HG02970 (cell line): ENCODE results near the gene SULT1C2.
"Not testable (repeated sequence)": the region's sequence is repeated elsewhere in the genome, so short reads cannot be mapped to it uniquely, and the experiment has no call there.

Source experiments
- ATAC-seq: cut with Tn5 transposase; IDR thresholded peaks from one replicate; pipeline ENCODE4 v1.9.1; 2021; ENCODE audit warnings: mild to moderate bottlenecking, moderate library complexity, moderate number of reproducible peaks; ENCODE audit not compliant: unreplicated experiment, low FRiP score

SULT1C2 gene

GRCh38 chr2:108288534-108289106, at the start of gene SULT1C2:
Gene SULT1C2 (plus strand): TSS chr2:108288895. CDS start chr2:108293668, 4,773 bp downstream.
- ATAC-seq: no peak

- ATAC-seq: no peak
These were observed 48.9 kb upstream of the SULT1C2 start, which contains the start of gene SULT1C3 for GRCh38 chr2:108239786-108240185. Gene SULT1C3 (plus strand): TSS chr2:108239968. CDS start chr2:108247195, 7,227 bp downstream.

- no peak for ATAC-seq
These were observed 47.7 kb upstream of the SULT1C2 start for GRCh38 chr2:108240966-108241365.

- no peak for ATAC-seq
These were observed 45.1 kb upstream of the SULT1C2 start for GRCh38 chr2:108243566-108243965.

GRCh38 chr2:108244667-108245414, 43.9 kb upstream of the SULT1C2 start:
- no peak for ATAC-seq

GRCh38 chr2:108253106-108253505, 35.6 kb upstream of the SULT1C2 start:
- no peak for ATAC-seq

GRCh38 chr2:108257757-108258331, 30.9 kb upstream of the SULT1C2 start:
- ATAC-seq: no peak

- no peak for ATAC-seq
These were observed 27.9 kb upstream of the SULT1C2 start for GRCh38 chr2:108260773-108261172.

GRCh38 chr2:108262036-108262435, 26.7 kb upstream of the SULT1C2 start:
- no peak for ATAC-seq

GRCh38 chr2:108263401-108263800, 25.3 kb upstream of the SULT1C2 start:
- no peak for ATAC-seq

GRCh38 chr2:108266218-108266617, 22.5 kb upstream of the SULT1C2 start:
- ATAC-seq: no peak

GRCh38 chr2:108267101-108267500, 21.6 kb upstream of the SULT1C2 start:
- ATAC-seq: no peak

GRCh38 chr2:108268001-108268400, 20.7 kb upstream of the SULT1C2 start:
- ATAC-seq: no peak

- no peak for ATAC-seq
These were observed 18.3 kb upstream of the SULT1C2 start for GRCh38 chr2:108270346-108270745.

- ATAC-seq: no peak
These were observed 17.8 kb upstream of the SULT1C2 start for GRCh38 chr2:108270768-108271506.

- ATAC-seq: no peak
These were observed 16.9 kb upstream of the SULT1C2 start for GRCh38 chr2:108271691-108272253.

- no peak for ATAC-seq
These were observed 10.1 kb upstream of the SULT1C2 start for GRCh38 chr2:108278631-108279030.

- no peak for ATAC-seq
These were observed 9.2 kb upstream of the SULT1C2 start for GRCh38 chr2:108279468-108279867.

- no peak for ATAC-seq
These were observed 8.2 kb upstream of the SULT1C2 start for GRCh38 chr2:108280466-108280865.

GRCh38 chr2:108284566-108284965, 4.1 kb upstream of the SULT1C2 start:
- not testable (repeated sequence) for ATAC-seq

GRCh38 chr2:108285616-108286015, 3.1 kb upstream of the SULT1C2 start:
- ATAC-seq: no peak
